C4-2B (cell line): Measurements from ENCODE around the gene ANXA3.

Experiments used
- ZFX ChIP-seq: fragments of 450-650 bp; IDR thresholded peaks from 2 replicates; pipeline ENCODE4 v1.6.1; 2017
- TF ChIP-seq, protein P1 (sequence below): fragments of 450-650 bp; conservative IDR thresholded peaks from 2 replicates; pipeline ENCODE4 v1.5.1; 2017; ENCODE audit warnings: mild to moderate bottlenecking

DNA sequence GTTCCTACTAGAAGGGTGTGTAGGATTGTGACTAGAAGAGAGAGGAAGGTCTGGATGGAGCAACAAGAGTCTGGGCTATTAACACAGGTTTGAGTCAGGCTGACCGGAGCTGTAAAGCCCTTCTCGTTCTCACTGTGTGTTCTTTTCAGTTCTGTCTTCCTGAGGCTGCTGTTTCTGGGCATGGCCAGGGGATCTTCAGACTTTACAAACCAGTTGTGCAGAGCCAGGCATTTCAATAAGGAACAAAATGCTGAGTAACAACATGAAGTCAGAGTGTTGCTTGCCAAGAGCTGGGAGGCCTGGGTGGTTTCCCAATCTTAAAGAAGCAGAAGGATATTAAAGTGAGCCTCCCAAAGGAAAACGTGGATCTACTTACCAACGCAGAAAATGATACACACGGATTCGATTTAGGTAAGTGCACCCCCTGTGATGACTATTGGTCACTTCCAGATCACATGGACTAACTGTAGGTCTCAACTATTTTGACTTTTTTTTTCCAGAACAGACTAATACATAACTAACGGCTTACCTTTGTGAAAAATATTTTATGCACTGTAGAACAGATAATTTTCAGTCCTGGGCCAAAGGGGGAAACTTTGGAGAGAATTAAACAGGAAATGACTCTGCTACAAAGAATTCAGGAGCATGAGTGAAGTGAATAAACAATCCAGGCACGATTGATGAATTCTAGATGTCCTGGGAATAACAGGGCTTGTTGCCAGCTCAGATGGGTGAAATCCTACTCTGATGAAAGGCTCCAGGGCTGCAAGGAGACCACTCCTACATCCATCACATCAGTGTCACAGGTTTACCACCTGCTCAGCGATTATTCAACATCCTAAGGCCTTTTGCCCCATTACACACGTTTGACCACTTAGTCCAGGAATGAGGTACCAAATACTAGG lies 94.5 kb downstream of the ANXA3 start:
- TF ChIP-seq, protein P1, sequence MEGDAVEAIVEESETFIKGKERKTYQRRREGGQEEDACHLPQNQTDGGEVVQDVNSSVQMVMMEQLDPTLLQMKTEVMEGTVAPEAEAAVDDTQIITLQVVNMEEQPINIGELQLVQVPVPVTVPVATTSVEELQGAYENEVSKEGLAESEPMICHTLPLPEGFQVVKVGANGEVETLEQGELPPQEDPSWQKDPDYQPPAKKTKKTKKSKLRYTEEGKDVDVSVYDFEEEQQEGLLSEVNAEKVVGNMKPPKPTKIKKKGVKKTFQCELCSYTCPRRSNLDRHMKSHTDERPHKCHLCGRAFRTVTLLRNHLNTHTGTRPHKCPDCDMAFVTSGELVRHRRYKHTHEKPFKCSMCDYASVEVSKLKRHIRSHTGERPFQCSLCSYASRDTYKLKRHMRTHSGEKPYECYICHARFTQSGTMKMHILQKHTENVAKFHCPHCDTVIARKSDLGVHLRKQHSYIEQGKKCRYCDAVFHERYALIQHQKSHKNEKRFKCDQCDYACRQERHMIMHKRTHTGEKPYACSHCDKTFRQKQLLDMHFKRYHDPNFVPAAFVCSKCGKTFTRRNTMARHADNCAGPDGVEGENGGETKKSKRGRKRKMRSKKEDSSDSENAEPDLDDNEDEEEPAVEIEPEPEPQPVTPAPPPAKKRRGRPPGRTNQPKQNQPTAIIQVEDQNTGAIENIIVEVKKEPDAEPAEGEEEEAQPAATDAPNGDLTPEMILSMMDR: no peak
- no peak for TF ChIP-seq ZFX
